ACC112 (cell line): Measurements from ENCODE around the gene TNNI3K.

Experiments used
- H2AFZ ChIP-seq: fragments of 200-600 bp; sonication (generic); one replicate; pipeline ENCODE4 v1.6.0; 2017; ENCODE audit warnings: antibody characterized with exemption, low read length; ENCODE audit not compliant: unreplicated experiment
- H3K27ac ChIP-seq: fragments of 200-600 bp; sonication (generic); 2 replicates; pipeline ENCODE4 v1.5.1; 2014; ENCODE audit warnings: low read depth, mild to moderate bottlenecking, antibody characterized with exemption, low read length, moderate library complexity
- H3K27me3 ChIP-seq: fragments of 200-600 bp; sonication (generic); 2 replicates; pipeline ENCODE4 v1.6.1; 2014; ENCODE audit warnings: mild to moderate bottlenecking, antibody characterized with exemption, low read length, moderate library complexity, mixed read lengths; ENCODE audit not compliant: insufficient read depth
- H3K36me3 ChIP-seq: fragments of 200-600 bp; sonication (generic); 2 replicates; pipeline ENCODE4 v1.6.1; 2016; ENCODE audit warnings: mild to moderate bottlenecking, antibody characterized with exemption, low read length, moderate library complexity, mixed read lengths; ENCODE audit not compliant: insufficient read depth
- H3K4me1 ChIP-seq: fragments of 200-600 bp; sonication (generic); one replicate; pipeline ENCODE4 v1.6.1; 2016; ENCODE audit warnings: low read length, mixed read lengths; ENCODE audit not compliant: insufficient read depth, unreplicated experiment, control insufficient read depth
- H3K4me3 ChIP-seq: fragments of 200-600 bp; sonication (generic); 2 replicates; pipeline ENCODE4 v1.5.1; 2014; ENCODE audit warnings: mild to moderate bottlenecking, low read depth, low read length
- H3K79me2 ChIP-seq: fragments of 200-600 bp; sonication (generic); one replicate; pipeline ENCODE4 v1.6.0; 2016; ENCODE audit warnings: low read length; ENCODE audit not compliant: control insufficient read depth, unreplicated experiment, insufficient read depth

TNNI3K gene

GRCh38 chr1:74286414-74286813 is 51.2 kb downstream of the TNNI3K start:
- Histone ChIP-seq H3K4me3 (no peak overlapping the region), H2AFZ (no peak overlapping the region), H3K4me1 (no peaks in the 10 kb centered on the region), H3K27me3 (no peaks in the 10 kb centered on the region), H3K36me3 (no peaks in the 10 kb centered on the region), H3K27ac (no peak overlapping the region), H3K79me2 (no peaks in the 10 kb centered on the region)

GRCh38 chr1:74314438-74314837 is 79.3 kb downstream of the TNNI3K start:
- H2AFZ ChIP-seq, result no peak overlapping the region
- no peaks in the 10 kb centered on the region for H3K4me1 ChIP-seq
- H3K4me3 ChIP-seq, result no peak overlapping the region
- no peaks in the 10 kb centered on the region for H3K36me3 ChIP-seq
- no peak overlapping the region for H3K27ac ChIP-seq
- H3K27me3 ChIP-seq, result no peaks in the 10 kb centered on the region
- H3K79me2 ChIP-seq, result no peaks in the 10 kb centered on the region

GRCh38 chr1:74316302-74316701 is 81.1 kb downstream of the TNNI3K start:
- Histone ChIP-seq H3K36me3 (no peaks in the 10 kb centered on the region), H3K4me3 (no peak overlapping the region), H3K27ac (no peak overlapping the region), H3K27me3 (no peaks in the 10 kb centered on the region), H3K4me1 (no peaks in the 10 kb centered on the region), H2AFZ (no peak overlapping the region), H3K79me2 (no peaks in the 10 kb centered on the region)

- H3K27ac ChIP-seq, result no peak overlapping the region
- no peak overlapping the region for H3K4me3 ChIP-seq
- H3K36me3 ChIP-seq, result no peaks in the 10 kb centered on the region
- H3K27me3 ChIP-seq, result no peaks in the 10 kb centered on the region
- H3K4me1 ChIP-seq, result no peaks in the 10 kb centered on the region
- no peak overlapping the region for H2AFZ ChIP-seq
- no peaks in the 10 kb centered on the region for H3K79me2 ChIP-seq
These were observed 82.5 kb downstream of the TNNI3K start for GRCh38 chr1:74317663-74318062.

GRCh38 chr1:74323937-74324473 is 88.8 kb downstream of the TNNI3K start:
- no peaks in the 10 kb centered on the region for H3K4me1 ChIP-seq
- no peak overlapping the region for H2AFZ ChIP-seq
- no peak overlapping the region for H3K27ac ChIP-seq
- no peaks in the 10 kb centered on the region for H3K79me2 ChIP-seq
- no peak overlapping the region for H3K4me3 ChIP-seq
- H3K27me3 ChIP-seq, result no peaks in the 10 kb centered on the region
- H3K36me3 ChIP-seq, result no peaks in the 10 kb centered on the region

GRCh38 chr1:74324684-74325448 is 89.7 kb downstream of the TNNI3K start:
- Histone ChIP-seq H3K4me1 (no peaks in the 10 kb centered on the region), H3K79me2 (no peaks in the 10 kb centered on the region), H3K4me3 (no peak overlapping the region), H3K27ac (no peak overlapping the region), H2AFZ (no peak overlapping the region), H3K27me3 (no peaks in the 10 kb centered on the region), H3K36me3 (no peaks in the 10 kb centered on the region)

- Histone ChIP-seq H3K36me3 (no peaks in the 10 kb centered on the region), H3K79me2 (no peaks in the 10 kb centered on the region), H3K27ac (no peak overlapping the region), H3K4me3 (no peak overlapping the region), H2AFZ (no peak overlapping the region), H3K27me3 (no peaks in the 10 kb centered on the region), H3K4me1 (no peaks in the 10 kb centered on the region)
These were observed 93.7 kb downstream of the TNNI3K start for GRCh38 chr1:74328851-74329250.

GRCh38 chr1:74333244-74333643 is 98.1 kb downstream of the TNNI3K start:
- Histone ChIP-seq H2AFZ (no peak overlapping the region), H3K4me3 (no peak overlapping the region), H3K27me3 (no peaks in the 10 kb centered on the region), H3K79me2 (no peaks in the 10 kb centered on the region), H3K36me3 (no peaks in the 10 kb centered on the region), H3K27ac (no peak overlapping the region), H3K4me1 (no peaks in the 10 kb centered on the region)

- Histone ChIP-seq H3K79me2 (no peaks in the 10 kb centered on the region), H3K27me3 (no peaks in the 10 kb centered on the region), H3K4me1 (no peaks in the 10 kb centered on the region), H3K27ac (no peak overlapping the region), H2AFZ (no peak overlapping the region), H3K4me3 (no peak overlapping the region), H3K36me3 (no peaks in the 10 kb centered on the region)
These were observed 99.0 kb downstream of the TNNI3K start for GRCh38 chr1:74334147-74334546.

GRCh38 chr1:74340656-74341055 is 105.5 kb downstream of the TNNI3K start:
- H3K27me3 ChIP-seq, result no peaks in the 10 kb centered on the region
- no peaks in the 10 kb centered on the region for H3K79me2 ChIP-seq
- no peaks in the 10 kb centered on the region for H3K4me1 ChIP-seq
- H3K36me3 ChIP-seq, result no peaks in the 10 kb centered on the region
- no peak overlapping the region for H2AFZ ChIP-seq
- no peak overlapping the region for H3K27ac ChIP-seq
- no peak overlapping the region for H3K4me3 ChIP-seq

- Histone ChIP-seq H3K27me3 (no peaks in the 10 kb centered on the region), H3K27ac (no peak overlapping the region), H3K4me1 (no peaks in the 10 kb centered on the region), H2AFZ (no peak overlapping the region), H3K79me2 (no peaks in the 10 kb centered on the region), H3K36me3 (no peaks in the 10 kb centered on the region), H3K4me3 (no peak overlapping the region)
These were observed 106.6 kb downstream of the TNNI3K start for GRCh38 chr1:74341702-74342339.
